PC-3 (cell line): ENCODE data around the gene ERFL.

Experiments used
- CTCF ChIP-seq: fragments of 300-600 bp; sonication (generic); conservative IDR thresholded peaks from 2 replicates; pipeline ENCODE4 v1.5.1; 2017; ENCODE audit warnings: antibody characterized with exemption, low read depth, mild to moderate bottlenecking, low read length
- EZH2 ChIP-seq: fragments of 300-600 bp; sonication (generic); IDR thresholded peaks from one replicate; pipeline ENCODE4 v1.6.1; 2017; ENCODE audit warnings: antibody characterized with exemption, mild to moderate bottlenecking, low read length; ENCODE audit not compliant: unreplicated experiment
- EZH2phosphoT487 ChIP-seq: fragments of 300-600 bp; sonication (generic); IDR thresholded peaks from 2 replicates; pipeline ENCODE4 v1.6.1; 2018; ENCODE audit warnings: mild to moderate bottlenecking, antibody characterized with exemption, low read length, borderline replicate concordance

GRCh38 chr19:41915776-41916414 is 12.4 kb downstream of the ERFL start:
- TF ChIP-seq CTCF (no peak), EZH2 (no peak), EZH2phosphoT487 (no peak)
